ENCODE results near the gene TMEM45B.
"Not testable (repeated sequence)": the region's sequence is repeated elsewhere in the genome, so short reads cannot be mapped to it uniquely, and the experiment has no call there.

The TMEM45B gene

DNA sequence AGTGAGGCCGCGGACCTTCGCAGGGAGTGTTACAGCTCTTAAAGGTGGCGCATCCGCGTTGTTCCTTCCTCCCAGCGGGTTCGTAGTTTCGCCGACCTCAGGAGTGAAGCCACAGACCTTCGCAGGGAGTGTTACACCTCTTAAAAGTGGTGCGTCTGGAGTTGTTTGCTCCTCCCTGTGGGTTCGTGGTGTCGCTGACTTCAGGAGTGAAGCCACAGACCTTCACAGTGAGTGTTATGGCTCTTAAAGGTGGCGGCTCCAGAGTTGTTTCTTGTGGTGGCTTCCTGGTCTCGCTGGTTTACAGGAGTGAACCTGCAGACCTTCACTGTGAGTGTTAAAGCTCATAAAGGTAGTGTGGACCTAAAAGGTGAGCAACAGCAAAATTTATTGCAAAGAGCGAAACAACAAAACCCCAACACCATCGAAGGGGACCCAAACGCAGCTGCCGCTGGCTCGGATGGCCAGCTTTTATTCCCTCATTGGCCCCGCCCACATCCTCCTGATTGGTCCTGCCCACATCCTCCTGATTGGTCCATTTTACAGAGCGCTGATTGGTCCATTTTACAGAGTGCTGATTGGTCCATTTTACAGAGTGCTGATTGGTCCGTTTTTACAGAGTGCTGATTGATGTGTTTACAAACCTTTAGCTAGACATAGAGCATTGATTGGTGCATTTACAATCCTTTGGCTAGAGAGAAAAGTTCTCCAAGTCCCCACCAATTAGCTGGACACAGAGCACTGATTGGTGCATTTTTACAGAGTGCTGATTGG is 1.2 kb upstream of the TMEM45B start:
- TF ChIP-seq CTCF (IDR thresholded peaks at IDR 0.05; ENCODE audit: extremely low read depth, missing control alignments), result no peak
- no peak for DNase-seq (ENCODE audit: low spot score)

DNA sequence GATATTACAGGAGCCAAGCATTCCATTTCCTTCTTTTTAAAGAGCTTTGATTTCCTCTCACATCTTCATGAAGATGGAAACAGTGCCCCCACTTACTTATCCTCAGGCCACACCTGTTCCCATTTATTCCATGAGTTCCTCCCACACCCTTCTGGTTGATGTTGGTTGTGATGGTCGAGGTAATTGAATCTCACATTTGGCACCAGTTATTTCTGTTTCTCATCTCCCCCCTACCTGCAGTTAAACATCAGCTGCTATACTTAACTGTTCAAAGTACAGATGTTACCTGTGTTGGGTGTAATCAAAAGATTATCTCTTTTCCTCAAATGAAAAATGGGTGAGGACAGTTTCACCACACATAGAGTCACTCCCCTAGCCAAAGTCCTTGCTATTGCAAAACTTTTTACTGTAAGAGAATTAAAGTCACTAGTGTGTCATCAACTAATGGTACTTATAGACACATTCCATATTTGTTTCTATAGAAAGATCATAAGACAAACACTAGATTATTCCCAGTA is 1.9 kb downstream of the TMEM45B start:
- TF ChIP-seq CTCF (IDR thresholded peaks at IDR 0.05; ENCODE audit: extremely low read depth, missing control alignments), result no peak

DNA sequence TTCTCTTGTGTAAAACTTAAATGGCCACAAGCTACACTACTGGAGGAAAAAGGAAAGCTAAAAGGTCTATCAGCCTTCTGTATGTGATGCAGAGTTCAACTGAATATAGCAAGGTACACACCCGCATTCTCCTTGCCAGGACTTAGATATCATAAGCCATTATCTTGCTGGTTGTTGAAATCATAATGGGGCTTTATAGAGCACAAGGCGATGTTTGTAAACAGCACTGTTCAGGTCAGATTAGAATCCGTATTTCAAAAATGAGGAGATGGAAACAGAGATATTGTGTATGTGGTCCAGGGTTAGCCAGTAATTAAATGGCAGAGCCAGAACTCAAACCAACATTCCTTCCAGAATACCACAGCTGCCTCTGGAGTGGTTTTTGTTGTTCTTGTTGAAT is 2.6 kb downstream of the TMEM45B start:
- not testable (repeated sequence) for DNase-seq (ENCODE audit: low spot score)

More for the DNA sequence above, 1.9 kb downstream of the TMEM45B start:
- no peak for DNase-seq (ENCODE audit: low spot score)

GRCh38 chr11:129819237-129819636 is 3.6 kb downstream of the TMEM45B start:
- DNase-seq (ENCODE audit: low spot score), result no peak
- TF ChIP-seq CTCF (IDR thresholded peaks at IDR 0.05; ENCODE audit: extremely low read depth, missing control alignments), result no peak

GRCh38 chr11:129820228-129820627 is 4.6 kb downstream of the TMEM45B start:
- not testable (repeated sequence) for DNase-seq (ENCODE audit: low spot score)

GRCh38 chr11:129823281-129823680 is 7.6 kb downstream of the TMEM45B start:
- not testable (repeated sequence) for DNase-seq (ENCODE audit: low spot score)

DNA sequence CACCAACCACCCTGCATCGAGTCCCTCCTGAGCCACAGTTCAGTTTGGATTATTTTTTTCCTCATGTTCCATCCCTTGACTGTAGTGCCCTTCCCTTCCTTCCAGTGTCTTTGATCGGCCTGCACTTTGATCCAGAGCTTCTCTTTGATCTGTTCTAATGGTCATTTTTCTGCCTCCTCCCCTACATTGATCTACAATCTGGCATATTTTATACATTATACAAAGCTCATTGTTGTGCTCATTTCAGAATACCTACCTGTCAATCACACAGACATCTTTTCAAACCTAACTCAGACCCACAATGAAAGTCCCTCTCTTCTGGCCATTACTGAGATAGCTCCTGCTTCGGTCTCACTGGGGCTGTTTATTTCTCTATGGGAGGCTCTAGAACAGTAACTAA is 8.2 kb downstream of the TMEM45B start:
- not testable (repeated sequence) for DNase-seq (ENCODE audit: low spot score)

- DNase-seq (ENCODE audit: low spot score), result no peak
- TF ChIP-seq CTCF (IDR thresholded peaks at IDR 0.05; ENCODE audit: extremely low read depth, missing control alignments), result no peak
Observed at GRCh38 chr11:129825380-129825779, 9.7 kb downstream of the TMEM45B start.

- no peak for TF ChIP-seq CTCF (IDR thresholded peaks at IDR 0.05; ENCODE audit: extremely low read depth, missing control alignments)
- DNase-seq (ENCODE audit: low spot score), result no peak
Observed at GRCh38 chr11:129828301-129828836, 12.7 kb downstream of the TMEM45B start.

GRCh38 chr11:129829497-129829896 is 13.8 kb downstream of the TMEM45B start:
- DNase-seq (ENCODE audit: low spot score), result not testable (repeated sequence)

DNA sequence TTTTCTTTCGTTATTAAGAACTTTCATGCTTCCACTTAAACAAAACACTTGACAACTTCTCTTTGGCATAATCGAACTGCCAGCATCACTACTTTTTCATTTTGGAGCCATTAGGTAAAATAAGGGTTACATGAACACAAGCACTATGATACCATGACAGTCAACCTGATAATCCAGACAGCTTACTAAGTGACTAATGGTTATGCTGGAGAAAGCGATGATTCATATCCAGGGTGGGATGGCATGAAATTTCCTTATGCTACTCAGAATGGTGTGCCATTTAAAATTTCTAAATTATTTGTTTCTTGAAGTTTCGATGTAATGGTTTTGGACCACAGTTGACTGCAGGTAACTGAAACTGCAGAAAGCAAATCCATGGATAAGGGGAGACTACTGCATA is 15.6 kb downstream of the TMEM45B start:
- DNase-seq (ENCODE audit: low spot score), result not testable (repeated sequence)

DNA sequence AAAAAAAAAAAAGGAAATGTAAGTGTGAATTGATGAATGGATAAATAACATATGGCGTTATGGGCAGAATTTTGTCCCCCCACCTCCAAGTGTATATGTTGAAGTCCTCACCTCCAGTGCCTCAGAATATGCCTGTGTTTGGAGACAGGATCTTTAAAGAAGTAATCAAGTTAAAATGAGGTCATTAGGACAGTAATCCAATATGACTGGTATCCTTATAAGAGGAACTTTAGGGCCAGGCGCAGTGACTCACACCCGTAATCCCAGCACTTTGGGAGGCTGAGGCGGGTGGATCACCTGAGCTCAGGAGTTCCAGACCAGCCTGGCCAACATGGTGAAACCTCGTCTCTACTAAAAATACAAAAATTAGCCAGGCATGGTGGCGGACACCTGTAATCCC is 17.6 kb downstream of the TMEM45B start:
- not testable (repeated sequence) for DNase-seq (ENCODE audit: low spot score)

DNA sequence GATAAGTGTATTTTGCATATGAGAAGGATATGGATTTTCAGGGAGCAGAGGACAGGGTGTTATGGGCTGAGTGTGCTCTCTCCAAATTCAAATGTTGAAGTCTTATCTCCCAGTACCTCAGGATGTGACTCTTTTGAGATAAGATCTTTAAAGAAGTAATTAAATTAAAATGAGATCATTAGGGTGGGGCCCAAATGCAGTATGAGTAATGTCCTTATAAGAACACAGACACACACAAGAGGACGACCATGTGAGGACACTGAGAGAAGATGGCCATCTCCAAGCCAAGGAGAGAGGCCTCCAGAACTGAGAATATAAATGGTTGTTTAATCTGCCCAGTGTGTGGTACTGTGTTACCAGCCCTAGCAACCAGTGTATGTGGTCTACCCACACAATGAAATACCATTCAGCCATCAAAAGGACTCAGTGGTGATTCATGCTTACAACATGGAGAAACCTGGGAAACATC is 20.8 kb downstream of the TMEM45B start:
- DNase-seq (ENCODE audit: low spot score), result not testable (repeated sequence)

Data from GM20000 (cell line).